Stomach (tissue), 9 donors: ENCODE measurements around the gene C17orf100. TPM values are rescaled to one million over a fixed set of nuclear protein-coding genes. Genes with fewer than 3 reads are reported as not detected.

Experiments used
- DNase-seq, 2 donors: peaks; one replicate each; pipeline versions ENCODE4 v3.0.0 to v3.0.0-alpha.2; 2013 to 2019
- H3K27ac ChIP-seq, 5 donors: fragments of 200-600 bp in 4 of 5; sonication (generic) in 4 of 5; one replicate each; pipeline ENCODE4 v1.5.1; 2013 to 2019; ENCODE audit warnings: mild to moderate bottlenecking in 1 of 5, moderate library complexity in 1 of 5
- H3K27me3 ChIP-seq, 3 donors: fragments of 200-600 bp; sonication (generic); one replicate each; pipeline ENCODE4 v1.5.1; 2017 to 2019; ENCODE audit warnings: mixed run types in 1 of 3
- H3K36me3 ChIP-seq, 4 donors: fragments of 200-600 bp; sonication (generic); 1 replicate in 3 of 4; 2 replicates in 1 of 4; pipeline ENCODE4 v1.5.1; 2016 to 2019
- H3K4me1 ChIP-seq, 4 donors: fragments of 200-600 bp; sonication (generic); one replicate each; pipeline ENCODE4 v1.5.1; 2016 to 2019
- H3K4me3 ChIP-seq, 4 donors: fragments of 200-600 bp; sonication (generic) in 3 of 4; one replicate each; pipeline ENCODE4 v1.5.1; 2016 to 2019; ENCODE audit warnings: mild to moderate bottlenecking in 1 of 4
- H3K9me3 ChIP-seq, 4 donors: fragments of 200-600 bp; sonication (generic); one replicate each; pipeline ENCODE4 v1.5.1; 2016 to 2019
- EP300 ChIP-seq: sonication (generic); formaldehyde crosslinking; IDR thresholded peaks from one replicate; pipeline ENCODE4 v1.6.1; 2017; ENCODE audit warnings: antibody characterized with exemption
- POLR2A ChIP-seq, 4 donors: fragments of 450-650 bp; IDR thresholded peaks; one replicate each; pipeline ENCODE4 v1.6.1; 2016; ENCODE audit warnings: antibody characterized with exemption in 4 of 4, control low read depth in 2 of 4, mild to moderate bottlenecking in 1 of 4, moderate library complexity in 1 of 4
- POLR2AphosphoS5 ChIP-seq, 3 donors: sonication (generic); formaldehyde crosslinking; IDR thresholded peaks; one replicate each; pipeline ENCODE4 v1.6.1; 2016; ENCODE audit warnings: antibody characterized with exemption in 3 of 3
- WGBS, 5 donors: extraction: QIAGEN DNeasy Blood & Tissue Kit in 3 of 5; methylation state at CpG; one replicate each; pipeline versions ENCODE4 v1.1.5 to v1.1.7; 2013 to 2018; 5-methylcytosine and 5-hydroxymethylcytosine counted together
- intact Hi-C: fragments of 100-400 bp; cut with DNase I; formaldehyde crosslinking; loops from one replicate; pipeline ENCODE4 v1.15.1; 2023; ENCODE audit warnings: low total_unique reads
- polyA plus RNA-seq, 3 donors: library from polyadenylated mRNA; stranded (reverse); fragments of 200-250 nt; gene quantifications; one replicate each; pipeline ENCODE4 v1.2.3, GENCODE V29; 2013
- total RNA-seq, 5 donors: library from RNA; depleted of rRNA; stranded (reverse); fragments of >200 nt; gene quantifications; one replicate each; pipeline versions ENCODE4 v1.1.0 to v1.2.3, GENCODE V29; 2014 to 2016
- TF ChIP-seq, protein P1 (sequence below), 7 experiments: fragments of 450-650 bp in 4 of 7; fragments of 200-600 bp in 3 of 7; sonication (generic) in 3 of 7; IDR thresholded peaks; one replicate each; pipeline ENCODE4 v1.5.1; 2016 to 2019; ENCODE audit warnings: antibody characterized with exemption in 7 of 7, control low read depth in 2 of 7, mild to moderate bottlenecking in 1 of 7
- donor health status: healthy with polysubstance abuse.
- donor health status: Bipolar disorder and iron deficiency.
- donor health status: healthy.

Gene C17orf100
- total and polyA plus RNA-seq, 8 donors = 0.55 to 14.2 (median 1.8) TPM; not detected in 2

DNA sequence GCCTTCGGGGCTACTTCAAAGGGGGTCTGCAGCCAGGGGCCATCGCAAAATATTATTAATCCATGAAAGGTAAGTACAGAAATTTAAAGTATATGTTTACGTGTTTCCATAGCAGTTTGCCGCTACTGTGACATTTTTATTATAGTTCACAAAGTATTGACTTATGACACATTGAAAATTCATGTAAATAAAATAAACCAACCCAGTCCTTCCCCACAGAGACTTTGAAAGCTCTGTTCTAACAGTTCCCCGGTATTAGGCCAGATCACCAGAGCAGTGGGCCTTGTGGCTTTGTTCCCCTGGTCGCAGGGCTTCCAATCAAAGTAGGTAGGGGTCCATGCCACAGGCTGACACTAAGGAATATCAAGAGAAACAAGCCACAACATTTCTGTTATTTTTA is 24.9 kb upstream of the C17orf100 start:
- no peak overlapping the region for H3K4me3 ChIP-seq
- intact Hi-C loops = no loop called here
- H3K27ac ChIP-seq = no peak overlapping the region
- DNase-seq = no peak
- H3K4me1 ChIP-seq = peaks cover 0 to 5% (median 0%) of the 10 kb centered on the region in 4 donors
- no peak for TF ChIP-seq POLR2AphosphoS5 (IDR thresholded peaks at IDR 0.05)
- no peak for TF ChIP-seq POLR2A (IDR thresholded peaks at IDR 0.05)
- TF ChIP-seq EP300 = no peak
- TF ChIP-seq, protein P1, sequence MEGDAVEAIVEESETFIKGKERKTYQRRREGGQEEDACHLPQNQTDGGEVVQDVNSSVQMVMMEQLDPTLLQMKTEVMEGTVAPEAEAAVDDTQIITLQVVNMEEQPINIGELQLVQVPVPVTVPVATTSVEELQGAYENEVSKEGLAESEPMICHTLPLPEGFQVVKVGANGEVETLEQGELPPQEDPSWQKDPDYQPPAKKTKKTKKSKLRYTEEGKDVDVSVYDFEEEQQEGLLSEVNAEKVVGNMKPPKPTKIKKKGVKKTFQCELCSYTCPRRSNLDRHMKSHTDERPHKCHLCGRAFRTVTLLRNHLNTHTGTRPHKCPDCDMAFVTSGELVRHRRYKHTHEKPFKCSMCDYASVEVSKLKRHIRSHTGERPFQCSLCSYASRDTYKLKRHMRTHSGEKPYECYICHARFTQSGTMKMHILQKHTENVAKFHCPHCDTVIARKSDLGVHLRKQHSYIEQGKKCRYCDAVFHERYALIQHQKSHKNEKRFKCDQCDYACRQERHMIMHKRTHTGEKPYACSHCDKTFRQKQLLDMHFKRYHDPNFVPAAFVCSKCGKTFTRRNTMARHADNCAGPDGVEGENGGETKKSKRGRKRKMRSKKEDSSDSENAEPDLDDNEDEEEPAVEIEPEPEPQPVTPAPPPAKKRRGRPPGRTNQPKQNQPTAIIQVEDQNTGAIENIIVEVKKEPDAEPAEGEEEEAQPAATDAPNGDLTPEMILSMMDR (IDR thresholded peaks at IDR 0.05) = no peak
- 87 to 96% (median 90%) methylated on average over 6 of the region's 6 CpGs for WGBS, 5 donors
- H3K27me3 ChIP-seq = no peaks in the 10 kb centered on the region
- no peaks in the 10 kb centered on the region for H3K9me3 ChIP-seq
- peaks cover 27 to 93% (median 85%) of the 10 kb centered on the region in 4 donors for H3K36me3 ChIP-seq

DNA sequence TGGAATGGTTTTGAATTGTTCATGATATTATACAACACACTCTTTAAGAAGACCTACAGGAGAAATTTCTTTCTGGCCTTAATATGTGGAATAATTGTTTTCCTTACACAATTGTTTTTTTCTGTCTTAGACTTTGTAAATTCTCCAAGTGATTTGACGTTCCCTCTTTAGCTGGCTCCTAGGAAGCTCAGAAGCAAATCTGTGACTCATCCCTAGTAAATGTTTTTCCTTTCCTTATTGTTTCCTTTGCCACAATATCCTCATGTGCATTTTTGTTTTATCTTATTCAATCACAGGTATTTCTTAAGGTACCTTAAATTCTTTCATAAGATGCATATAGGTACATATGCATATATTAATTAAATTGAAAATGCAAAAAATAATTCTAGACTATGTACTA is 24.5 kb upstream of the C17orf100 start:
- DNase-seq = no peak
- WGBS, 5 donors = 65 to 78% (median 71%) methylated on average over 1 of the region's 1 CpG
- TF ChIP-seq POLR2A (IDR thresholded peaks at IDR 0.05) (no peak), POLR2AphosphoS5 (IDR thresholded peaks at IDR 0.05) (no peak)
- TF ChIP-seq, protein P1 (IDR thresholded peaks at IDR 0.05) = no peak
- H3K9me3 ChIP-seq = no peaks in the 10 kb centered on the region
- no peak overlapping the region for H3K27ac ChIP-seq
- H3K4me1 ChIP-seq = peaks cover 0 to 5% (median 0%) of the 10 kb centered on the region in 4 donors
- H3K4me3 ChIP-seq = no peak overlapping the region
- H3K36me3 ChIP-seq = peaks cover 24 to 93% (median 85%) of the 10 kb centered on the region in 4 donors
- intact Hi-C loops = no loop called here
- no peaks in the 10 kb centered on the region for H3K27me3 ChIP-seq

DNA sequence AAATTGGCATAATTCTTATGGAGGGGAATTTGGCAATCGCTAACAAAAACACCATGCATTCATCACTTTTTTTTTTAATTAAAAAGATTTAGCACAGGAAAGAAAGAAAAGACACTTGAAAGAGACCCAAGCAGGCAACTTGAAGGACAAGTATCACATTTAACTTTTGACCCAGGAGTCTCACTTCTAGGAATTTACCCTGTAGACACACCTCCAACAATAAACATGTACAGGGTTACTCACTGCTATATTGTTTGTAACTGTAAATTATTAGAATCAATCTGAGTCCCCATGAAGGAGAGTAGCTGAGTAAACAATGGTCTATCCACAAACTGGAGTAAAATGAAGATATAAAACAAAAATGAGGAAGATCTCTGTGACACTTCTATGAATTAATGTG is 21.2 kb upstream of the C17orf100 start:
- H3K4me3 ChIP-seq = no peak overlapping the region
- H3K36me3 ChIP-seq = peaks cover 31 to 87% (median 83%) of the 10 kb centered on the region in 4 donors
- peaks cover 0 to 5% (median 0%) of the 10 kb centered on the region in 4 donors for H3K4me1 ChIP-seq
- intact Hi-C loops = no loop called here
- WGBS, 5 donors = 85 to 100% (median 100%) methylated on average over 1 of the region's 1 CpG
- no peak for DNase-seq
- H3K9me3 ChIP-seq = no peaks in the 10 kb centered on the region
- H3K27me3 ChIP-seq = no peaks in the 10 kb centered on the region
- H3K27ac ChIP-seq = no peak overlapping the region
- TF ChIP-seq, protein P1 (IDR thresholded peaks at IDR 0.05) = no peak
- TF ChIP-seq EP300 = no peak
- TF ChIP-seq POLR2A (IDR thresholded peaks at IDR 0.05) = no peak
- no peak for TF ChIP-seq POLR2AphosphoS5 (IDR thresholded peaks at IDR 0.05)

DNA sequence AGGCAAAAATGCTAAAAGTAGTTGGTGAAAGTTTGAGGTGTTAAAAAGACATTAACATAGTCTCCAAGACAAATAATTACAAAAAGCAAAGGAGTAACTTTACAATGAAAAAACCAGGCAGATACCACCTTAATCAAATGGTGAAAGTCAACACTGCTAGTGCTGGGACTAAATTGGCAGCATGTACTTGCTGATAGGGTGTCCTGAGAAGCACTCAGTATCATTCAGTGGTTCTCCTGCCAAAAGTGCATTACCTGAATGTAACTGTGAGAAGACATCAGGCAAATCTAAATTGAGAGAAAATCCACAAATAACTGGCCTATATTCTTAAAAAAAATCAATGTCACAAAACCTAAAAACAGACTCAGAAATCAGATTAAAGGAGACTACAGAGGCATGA is 19.0 kb upstream of the C17orf100 start:
- Histone ChIP-seq H3K4me1 (peaks cover 0 to 22% (median 4%) of the 10 kb centered on the region in 4 donors), H3K36me3 (peaks cover 28 to 69% (median 63%) of the 10 kb centered on the region in 4 donors), H3K27me3 (no peaks in the 10 kb centered on the region), H3K9me3 (no peaks in the 10 kb centered on the region), H3K27ac (no peak overlapping the region), H3K4me3 (no peak overlapping the region)
- TF ChIP-seq, protein P1 (IDR thresholded peaks at IDR 0.05) = no peak
- TF ChIP-seq POLR2A (IDR thresholded peaks at IDR 0.05) (no peak), EP300 (no peak), POLR2AphosphoS5 (IDR thresholded peaks at IDR 0.05) (no peak)
- DNase-seq = no peak
- intact Hi-C loops = no loop called here
